ENCODE data around the gene PLXNA4. TPM values are rescaled to one million over a fixed set of nuclear protein-coding genes. Genes with fewer than 3 reads are reported as not detected.

Gene PLXNA4
- total RNA-seq, 1 donor from 2014 or later: 3.3 TPM

GRCh38 chr7:132097550-132098134 is 478.6 kb downstream of the PLXNA4 start:
- H3K27me3 ChIP-seq (ENCODE audit: insufficient read depth, low read length): peaks cover 9% of the 10 kb centered on the region
- FAIRE-seq (no peak), DNase-seq (ENCODE audit: low read depth) (no peak)
- no peak overlapping the region for H2AFZ ChIP-seq (ENCODE audit: low read depth, low read length)
- Mint-ChIP-seq H3K27ac (ENCODE audit: unreplicated experiment) (no peak overlapping the region), H3K4me1 (ENCODE audit: low read depth, unreplicated experiment) (no peaks in the 10 kb centered on the region), H3K4me3 (ENCODE audit: unreplicated experiment) (no peak overlapping the region), H3K36me3 (ENCODE audit: low read depth, unreplicated experiment) (peaks cover 2% of the 10 kb centered on the region), H3K9me3 (ENCODE audit: unreplicated experiment) (peaks cover 6% of the 10 kb centered on the region), H3K27me3 (ENCODE audit: low read depth, unreplicated experiment) (peaks cover 64% of the 10 kb centered on the region)
- no peak overlapping the region for H3K4me2 ChIP-seq (ENCODE audit: low read length)
- no peak overlapping the region for H3K9ac ChIP-seq (ENCODE audit: low read length)
- no peaks in the 10 kb centered on the region for H4K20me1 ChIP-seq (ENCODE audit: insufficient read depth, low read length)
- H3K4me3 ChIP-seq (ENCODE audit: insufficient read depth, low read depth, low read length): no peak overlapping the region
- H3K79me2 ChIP-seq (ENCODE audit: insufficient read depth, low read length): no peaks in the 10 kb centered on the region
- no peaks in the 10 kb centered on the region for H3K36me3 ChIP-seq (ENCODE audit: insufficient read depth, low read length)
- no peak overlapping the region for H3K27ac ChIP-seq (ENCODE audit: low read depth, low read length)
- TF ChIP-seq EZH2 (IDR thresholded peaks at IDR 0.05; ENCODE audit: insufficient read depth, low read length): no peak
- TF ChIP-seq CTCF (IDR thresholded peaks at IDR 0.05; ENCODE audit: insufficient read depth, low read depth, low read length): no peak
- no peaks in the 10 kb centered on the region for H3K4me1 ChIP-seq (ENCODE audit: insufficient read depth, low read length)
- H3K9me3 ChIP-seq (ENCODE audit: insufficient read depth, low read depth, low read length): no peaks in the 10 kb centered on the region

GRCh38 chr7:132095111-132095765 is 481.0 kb downstream of the PLXNA4 start:
- no peak overlapping the region for H2AFZ ChIP-seq (ENCODE audit: low read depth, low read length)
- FAIRE-seq (no peak), DNase-seq (ENCODE audit: low read depth) (no peak)
- Mint-ChIP-seq H3K27me3 (ENCODE audit: low read depth, unreplicated experiment) (peaks cover 60% of the 10 kb centered on the region), H3K27ac (ENCODE audit: unreplicated experiment) (no peak overlapping the region), H3K9me3 (ENCODE audit: unreplicated experiment) (peaks cover 6% of the 10 kb centered on the region), H3K4me3 (ENCODE audit: unreplicated experiment) (no peak overlapping the region), H3K36me3 (ENCODE audit: low read depth, unreplicated experiment) (no peaks in the 10 kb centered on the region), H3K4me1 (ENCODE audit: low read depth, unreplicated experiment) (peaks cover 2% of the 10 kb centered on the region)
- TF ChIP-seq EZH2 (IDR thresholded peaks at IDR 0.05; ENCODE audit: insufficient read depth, low read length) (no peak), CTCF (IDR thresholded peaks at IDR 0.05; ENCODE audit: insufficient read depth, low read depth, low read length) (no peak)
- no peak overlapping the region for H3K9ac ChIP-seq (ENCODE audit: low read length)
- no peaks in the 10 kb centered on the region for H3K4me1 ChIP-seq (ENCODE audit: insufficient read depth, low read length)
- no peak overlapping the region for H3K27ac ChIP-seq (ENCODE audit: low read depth, low read length)
- H4K20me1 ChIP-seq (ENCODE audit: insufficient read depth, low read length): no peaks in the 10 kb centered on the region
- no peak overlapping the region for H3K4me2 ChIP-seq (ENCODE audit: low read length)
- peaks cover 13% of the 10 kb centered on the region for H3K27me3 ChIP-seq (ENCODE audit: insufficient read depth, low read length)
- H3K36me3 ChIP-seq (ENCODE audit: insufficient read depth, low read length): no peaks in the 10 kb centered on the region
- no peaks in the 10 kb centered on the region for H3K9me3 ChIP-seq (ENCODE audit: insufficient read depth, low read depth, low read length)
- no peaks in the 10 kb centered on the region for H3K79me2 ChIP-seq (ENCODE audit: insufficient read depth, low read length)
- no peak overlapping the region for H3K4me3 ChIP-seq (ENCODE audit: insufficient read depth, low read depth, low read length)

GRCh38 chr7:132092106-132092505 is 484.2 kb downstream of the PLXNA4 start:
- Mint-ChIP-seq H3K27me3 (ENCODE audit: low read depth, unreplicated experiment) (peaks cover 46% of the 10 kb centered on the region), H3K36me3 (ENCODE audit: low read depth, unreplicated experiment) (no peaks in the 10 kb centered on the region), H3K4me1 (ENCODE audit: low read depth, unreplicated experiment) (peaks cover 2% of the 10 kb centered on the region), H3K27ac (ENCODE audit: unreplicated experiment) (no peak overlapping the region), H3K9me3 (ENCODE audit: unreplicated experiment) (peaks cover 6% of the 10 kb centered on the region), H3K4me3 (ENCODE audit: unreplicated experiment) (no peak overlapping the region)
- Histone ChIP-seq H3K4me3 (ENCODE audit: insufficient read depth, low read depth, low read length) (no peak overlapping the region), H3K36me3 (ENCODE audit: insufficient read depth, low read length) (no peaks in the 10 kb centered on the region), H4K20me1 (ENCODE audit: insufficient read depth, low read length) (no peaks in the 10 kb centered on the region), H3K79me2 (ENCODE audit: insufficient read depth, low read length) (no peaks in the 10 kb centered on the region), H3K9ac (ENCODE audit: low read length) (no peak overlapping the region), H3K4me1 (ENCODE audit: insufficient read depth, low read length) (no peaks in the 10 kb centered on the region), H3K27me3 (ENCODE audit: insufficient read depth, low read length) (peaks cover 6% of the 10 kb centered on the region), H3K9me3 (ENCODE audit: insufficient read depth, low read depth, low read length) (no peaks in the 10 kb centered on the region), H2AFZ (ENCODE audit: low read depth, low read length) (no peak overlapping the region), H3K27ac (ENCODE audit: low read depth, low read length) (no peak overlapping the region), H3K4me2 (ENCODE audit: low read length) (no peak overlapping the region)
- FAIRE-seq (no peak), DNase-seq (ENCODE audit: low read depth) (no peak)
- no peak for TF ChIP-seq CTCF (IDR thresholded peaks at IDR 0.05; ENCODE audit: insufficient read depth, low read depth, low read length)
- no peak for TF ChIP-seq EZH2 (IDR thresholded peaks at IDR 0.05; ENCODE audit: insufficient read depth, low read length)

Data from astrocyte (in vitro differentiated cells and primary cell).